Prostate gland (tissue), 2 donors: ENCODE measurements around the gene C1QTNF6.

Experiments used
- POLR2AphosphoS5 ChIP-seq: sonication (generic); formaldehyde crosslinking; IDR thresholded peaks from one replicate; pipeline ENCODE4 v1.6.1; 2017; ENCODE audit warnings: antibody characterized with exemption
- TF ChIP-seq, protein P1 (sequence below), 4 experiments: fragments of 200-600 bp in 2 of 4; fragments of 450-650 bp in 2 of 4; sonication (generic) in 2 of 4; IDR thresholded peaks; 1 replicate in 3 of 4; 2 replicates in 1 of 4; pipeline ENCODE4 v1.5.1; 2016 to 2019; ENCODE audit warnings: antibody characterized with exemption in 4 of 4, mild to moderate bottlenecking in 2 of 4, moderate library complexity in 2 of 4

DNA sequence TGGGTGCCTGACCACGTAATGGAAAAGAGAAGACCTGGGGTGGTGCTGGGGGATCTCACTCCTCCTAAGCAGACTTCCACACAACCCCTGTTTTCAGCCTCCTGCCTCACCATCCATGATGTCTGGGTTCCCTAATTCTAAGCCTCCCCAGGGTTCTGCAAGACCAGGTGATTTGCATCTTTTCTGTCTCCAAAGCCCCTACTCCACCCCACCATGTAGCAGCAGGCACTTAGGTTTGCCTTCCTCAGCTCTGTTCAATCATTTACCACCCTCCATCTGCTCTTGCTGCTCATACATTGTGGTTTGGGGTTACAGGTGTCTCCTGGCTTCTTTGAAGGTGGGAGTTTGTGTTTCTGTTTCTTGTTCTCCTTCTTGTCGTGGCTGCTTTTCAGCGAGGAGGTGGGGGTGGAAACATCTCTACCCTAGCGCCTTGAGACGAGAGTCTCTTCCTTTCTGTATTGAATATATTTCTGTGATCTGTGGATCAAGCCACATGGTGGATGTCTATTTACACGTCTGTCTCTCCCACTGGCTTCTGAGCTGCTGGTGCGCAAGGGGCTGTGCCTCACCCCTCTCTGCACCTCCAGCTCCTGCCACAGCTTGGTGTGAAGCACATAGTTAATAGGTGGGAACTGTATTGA is 30.8 kb upstream of the C1QTNF6 start:
- no peak for TF ChIP-seq POLR2AphosphoS5
- TF ChIP-seq, protein P1, sequence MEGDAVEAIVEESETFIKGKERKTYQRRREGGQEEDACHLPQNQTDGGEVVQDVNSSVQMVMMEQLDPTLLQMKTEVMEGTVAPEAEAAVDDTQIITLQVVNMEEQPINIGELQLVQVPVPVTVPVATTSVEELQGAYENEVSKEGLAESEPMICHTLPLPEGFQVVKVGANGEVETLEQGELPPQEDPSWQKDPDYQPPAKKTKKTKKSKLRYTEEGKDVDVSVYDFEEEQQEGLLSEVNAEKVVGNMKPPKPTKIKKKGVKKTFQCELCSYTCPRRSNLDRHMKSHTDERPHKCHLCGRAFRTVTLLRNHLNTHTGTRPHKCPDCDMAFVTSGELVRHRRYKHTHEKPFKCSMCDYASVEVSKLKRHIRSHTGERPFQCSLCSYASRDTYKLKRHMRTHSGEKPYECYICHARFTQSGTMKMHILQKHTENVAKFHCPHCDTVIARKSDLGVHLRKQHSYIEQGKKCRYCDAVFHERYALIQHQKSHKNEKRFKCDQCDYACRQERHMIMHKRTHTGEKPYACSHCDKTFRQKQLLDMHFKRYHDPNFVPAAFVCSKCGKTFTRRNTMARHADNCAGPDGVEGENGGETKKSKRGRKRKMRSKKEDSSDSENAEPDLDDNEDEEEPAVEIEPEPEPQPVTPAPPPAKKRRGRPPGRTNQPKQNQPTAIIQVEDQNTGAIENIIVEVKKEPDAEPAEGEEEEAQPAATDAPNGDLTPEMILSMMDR (IDR thresholded peaks at IDR 0.05): no peak
